A673 (cell line): ENCODE measurements around the gene FAM124B. TPM values are rescaled to one million over a fixed set of nuclear protein-coding genes. Genes with fewer than 3 reads are reported as not detected.

Experiments
- BruUV-seq: library from RNA; stranded (reverse); fragments of 400-500 nt; replicated peaks from 2 replicates; lab custom pipeline; 2021; lab: Mats Ljungman, UMichigan
- CTCF ChIA-PET: fragments of 300-600 bp; sonication (Branson Sonifier 250); formaldehyde crosslinking; loops from one replicate; lab custom pipeline; 2022; ENCODE audit warnings: antibody characterized with exemption; lab: Charles Lee
- POLR2A ChIA-PET: fragments of 300-600 bp; sonication (Branson Sonifier 250); formaldehyde crosslinking; loops from one replicate; lab custom pipeline; 2022; ENCODE audit warnings: antibody characterized with exemption; ENCODE audit not compliant: low non-redundant PET; lab: Charles Lee
- DNase-seq: peaks from one replicate; pipeline ENCODE4 v3.0.0-alpha.2; 2015; ENCODE audit warnings: low spot score
- H3K27ac ChIP-seq: fragments of 200-600 bp; sonication (generic); 2 replicates; pipeline ENCODE4 v1.5.1; 2016; ENCODE audit warnings: mixed run types, low read depth, mild to moderate bottlenecking, mixed read lengths, antibody characterized with exemption, low read length; ENCODE audit not compliant: poor library complexity, severe bottlenecking
- H3K27me3 ChIP-seq: fragments of 200-600 bp; sonication (generic); replicated peaks from 2 replicates; pipeline ENCODE4 v1.6.1; 2017; ENCODE audit warnings: mixed run types, low read depth, mild to moderate bottlenecking, mixed read lengths, antibody characterized with exemption, low read length; ENCODE audit not compliant: insufficient read depth, poor library complexity
- H3K36me3 ChIP-seq: fragments of 200-600 bp; sonication (generic); 2 replicates; pipeline ENCODE4 v1.6.1; 2016; ENCODE audit warnings: mixed run types, mild to moderate bottlenecking, mixed read lengths, antibody characterized with exemption, low read length; ENCODE audit not compliant: insufficient read depth, poor library complexity, severe bottlenecking
- H3K4me1 ChIP-seq: fragments of 200-600 bp; sonication (generic); 2 replicates; pipeline ENCODE4 v1.6.1; 2017; ENCODE audit warnings: mixed run types, mild to moderate bottlenecking, mixed read lengths, antibody characterized with exemption, low read length; ENCODE audit not compliant: insufficient read depth, poor library complexity, severe bottlenecking
- H3K4me3 ChIP-seq: fragments of 200-600 bp; sonication (generic); 2 replicates; pipeline ENCODE4 v1.5.1; 2016; ENCODE audit warnings: low read depth, mixed run types, mild to moderate bottlenecking, mixed read lengths, low read length; ENCODE audit not compliant: poor library complexity, severe bottlenecking
- H3K9me3 ChIP-seq: fragments of 200-600 bp; sonication (generic); 2 replicates; pipeline ENCODE4 v1.6.1; 2016; ENCODE audit warnings: mixed run types, low read depth, mild to moderate bottlenecking, mixed read lengths, antibody characterized with exemption, low read length; ENCODE audit not compliant: poor library complexity, severe bottlenecking
- CTCF ChIP-seq: fragments of 300-800, 200-600 bp; sonication (generic); conservative IDR thresholded peaks from 2 replicates; pipeline ENCODE4 v1.5.1; 2017; ENCODE audit warnings: low read depth, mild to moderate bottlenecking, antibody characterized with exemption, low read length, moderate library complexity, mixed read lengths
- EZH2 ChIP-seq: fragments of 200-600 bp; sonication (generic); IDR thresholded peaks from 2 replicates; pipeline ENCODE4 v1.6.1; 2017; ENCODE audit warnings: borderline replicate concordance, low read depth, mild to moderate bottlenecking, mixed read lengths, antibody characterized with exemption, low read length; ENCODE audit not compliant: poor library complexity, severe bottlenecking
- intact Hi-C: fragments of 100-400 bp; cut with micrococcal nuclease; formaldehyde crosslinking; loops from one replicate; pipeline ENCODE4 v1.10.0; 2022; ENCODE audit not compliant: unreplicated experiment
- total RNA-seq: library from RNA; stranded (reverse); gene quantifications from 2 replicates; pipeline ENCODE4 v1.2.3, GENCODE V29; 2021

FAM124B gene
- total RNA-seq, 1 experiment from 2014 or later = not detected

- no TSS peak for BruUV-seq
- no peaks in the 10 kb centered on the region for H3K9me3 ChIP-seq
- TF ChIP-seq CTCF (no peak), EZH2 (no peak)
- no peaks in the 10 kb centered on the region for H3K4me1 ChIP-seq
- DNase-seq = no peak
- intact Hi-C loops = no loop called here
- CTCF ChIA-PET = no interaction called here
- H3K27me3 ChIP-seq = no peaks in the 10 kb centered on the region
- H3K27ac ChIP-seq = no peak overlapping the region
- H3K4me3 ChIP-seq = no peak overlapping the region
- no peaks in the 10 kb centered on the region for H3K36me3 ChIP-seq
- POLR2A ChIA-PET = interaction anchor here (0.5 kb wide), 1 partner anchor 17 kb away, joined by 4 read pairs; no protein-coding TSS in a partner anchor
These were observed 5.4 kb upstream of the FAM124B start for GRCh38 chr2:224407241-224407701.

- Histone ChIP-seq H3K36me3 (no peaks in the 10 kb centered on the region), H3K9me3 (no peaks in the 10 kb centered on the region), H3K27me3 (no peaks in the 10 kb centered on the region), H3K4me1 (no peaks in the 10 kb centered on the region), H3K27ac (no peak overlapping the region), H3K4me3 (no peak overlapping the region)
- no peak for TF ChIP-seq EZH2
- TF ChIP-seq CTCF = no peak
- intact Hi-C loops = no loop called here
- ChIA-PET POLR2A (interaction anchor here (0.6 kb wide), 1 partner anchor 33 kb away, joined by 3 read pairs; no protein-coding TSS in a partner anchor), CTCF (no interaction called here)
- no TSS peak for BruUV-seq
- DNase-seq = peak; percentile 11
These were observed 4.0 kb upstream of the FAM124B start for GRCh38 chr2:224405841-224406370.

GRCh38 chr2:224405412-224405811 lies 3.5 kb upstream of the FAM124B start:
- BruUV-seq = no TSS peak
- H3K4me1 ChIP-seq = no peaks in the 10 kb centered on the region
- POLR2A ChIA-PET = interaction anchor here (0.6 kb wide), 2 partner anchors 33 to 1665 kb away, joined by 3 read pairs; no protein-coding TSS in a partner anchor
- no peaks in the 10 kb centered on the region for H3K27me3 ChIP-seq
- CTCF ChIA-PET = no interaction called here
- H3K4me3 ChIP-seq = no peak overlapping the region
- no peak overlapping the region for H3K27ac ChIP-seq
- no peak for DNase-seq
- no peaks in the 10 kb centered on the region for H3K9me3 ChIP-seq
- intact Hi-C loops = no loop called here
- H3K36me3 ChIP-seq = no peaks in the 10 kb centered on the region
- TF ChIP-seq EZH2 (no peak), CTCF (no peak)
